CD14-positive monocyte (primary cell): ENCODE results near the gene PIAS1. TPM values are rescaled to one million over a fixed set of nuclear protein-coding genes. Genes with fewer than 3 reads are reported as not detected.

Source experiments
- DNase-seq, 3 donors: peaks; one replicate each; pipeline ENCODE4 v3.0.0-alpha.2; 2011 to 2022
- H2AFZ ChIP-seq: 2 replicates; pipeline ENCODE4 v1.6.0; 2012; ENCODE audit warnings: mild to moderate bottlenecking, low read depth, low read length, inconsistent platforms; ENCODE audit not compliant: insufficient read depth, poor library complexity, severe bottlenecking
- H3K27ac ChIP-seq, 2 donors: 1 replicate in 1 of 2; 2 replicates in 1 of 2; pipeline ENCODE4 v1.5.1; 2012 to 2013; ENCODE audit warnings: low read length in 2 of 2, control low read depth in 1 of 2, inconsistent platforms in 1 of 2, low read depth in 1 of 2, mild to moderate bottlenecking in 1 of 2
- H3K27me3 ChIP-seq, 2 donors: one replicate each; pipeline versions ENCODE4 v1.6.0 to v1.6.1; 2011 to 2013; ENCODE audit warnings: low read length in 2 of 2; ENCODE audit not compliant: control insufficient read depth in 2 of 2, insufficient read depth in 2 of 2
- H3K36me3 ChIP-seq, 2 donors: replicated peaks in 1 of 2; 1 replicate in 1 of 2; 2 replicates in 1 of 2; pipeline versions ENCODE4 v1.5.1 to v1.6.1; 2012 to 2013; ENCODE audit warnings: low read length in 2 of 2, control low read depth in 1 of 2, inconsistent platforms in 1 of 2, mild to moderate bottlenecking in 1 of 2; ENCODE audit not compliant: insufficient read depth in 2 of 2, control insufficient read depth in 1 of 2
- H3K4me1 ChIP-seq, 2 donors: 1 replicate in 1 of 2; 2 replicates in 1 of 2; pipeline versions ENCODE4 v1.5.1 to v1.6.1; 2012 to 2013; ENCODE audit warnings: low read length in 2 of 2, control low read depth in 1 of 2, inconsistent platforms in 1 of 2, mild to moderate bottlenecking in 1 of 2, moderate library complexity in 1 of 2; ENCODE audit not compliant: insufficient read depth in 2 of 2, control insufficient read depth in 1 of 2
- H3K4me2 ChIP-seq: replicated peaks from 2 replicates; pipeline ENCODE3; 2012; ENCODE audit warnings: low read length, moderate library complexity, mild to moderate bottlenecking; ENCODE audit not compliant: poor library complexity, severe bottlenecking; ENCODE audit errors: extremely low read depth
- H3K4me3 ChIP-seq, 3 experiments: fragments of 200-600 bp in 1 of 3; sonication (generic) in 1 of 3; replicated peaks in 1 of 3; 1 replicate in 2 of 3; 2 replicates in 1 of 3; pipeline ENCODE4 v1.5.1; 2011 to 2013; ENCODE audit warnings: low read length in 3 of 3, mild to moderate bottlenecking in 3 of 3, control low read depth in 2 of 3, low read depth in 2 of 3, inconsistent platforms in 1 of 3, moderate library complexity in 1 of 3
- H3K79me2 ChIP-seq: 2 replicates; pipeline ENCODE4 v1.6.0; 2012; ENCODE audit warnings: mild to moderate bottlenecking, control low read depth, inconsistent platforms, low read length, moderate library complexity; ENCODE audit not compliant: insufficient read depth
- H3K9ac ChIP-seq: 2 replicates; pipeline ENCODE4 v1.6.0; 2017; ENCODE audit warnings: low read length, mild to moderate bottlenecking; ENCODE audit not compliant: insufficient read depth, poor library complexity, severe bottlenecking
- H3K9me3 ChIP-seq, 2 donors: replicated peaks in 1 of 2; 1 replicate in 1 of 2; 2 replicates in 1 of 2; pipeline versions ENCODE4 v1.5.1 to v1.6.1; 2012 to 2013; ENCODE audit warnings: low read length in 2 of 2, control low read depth in 1 of 2; ENCODE audit not compliant: control insufficient read depth in 1 of 2, insufficient read depth in 1 of 2
- H4K20me1 ChIP-seq: 2 replicates; pipeline ENCODE4 v1.6.0; 2012; ENCODE audit warnings: mild to moderate bottlenecking, low read length, control low read depth, moderate library complexity; ENCODE audit not compliant: insufficient read depth
- H3K27ac Mint-ChIP-seq, 7 donors: one replicate each; pipeline ENCODE4 v1.8.0; 2020; ENCODE audit warnings: mild to moderate bottlenecking in 7 of 7, mixed read lengths in 7 of 7, moderate library complexity in 6 of 7, inconsistent platforms in 2 of 7
- H3K27me3 Mint-ChIP-seq, 3 donors: one replicate each; pipeline ENCODE4 v1.8.0; 2021 to 2022; ENCODE audit warnings: low read depth in 3 of 3, mild to moderate bottlenecking in 3 of 3, mixed read lengths in 3 of 3, moderate library complexity in 3 of 3, inconsistent platforms in 1 of 3
- H3K36me3 Mint-ChIP-seq, 2 donors: one replicate each; pipeline ENCODE4 v1.8.0; 2020; ENCODE audit warnings: mixed read lengths in 2 of 2, inconsistent platforms in 1 of 2, mild to moderate bottlenecking in 1 of 2
- H3K4me1 Mint-ChIP-seq: one replicate; pipeline ENCODE4 v1.8.0; 2020; ENCODE audit warnings: mild to moderate bottlenecking, mixed read lengths
- H3K4me3 Mint-ChIP-seq, 2 donors: one replicate each; pipeline ENCODE4 v1.8.0; 2020; ENCODE audit warnings: mild to moderate bottlenecking in 2 of 2, mixed read lengths in 2 of 2, moderate library complexity in 1 of 2
- H3K9me3 Mint-ChIP-seq, 7 donors: one replicate each; pipeline ENCODE4 v1.8.0; 2020 to 2022; ENCODE audit warnings: mixed read lengths in 7 of 7, mild to moderate bottlenecking in 6 of 7, moderate library complexity in 6 of 7, inconsistent platforms in 2 of 7
- WGBS: methylation state at CpG from one replicate; pipeline ENCODE4 v1.1.5; 2013; ENCODE audit warnings: missing lambda C conversion rate; ENCODE audit not compliant: insufficient coverage; 5-methylcytosine and 5-hydroxymethylcytosine counted together
- intact Hi-C, 2 donors: fragments of 100-400 bp; cut with micrococcal nuclease; formaldehyde crosslinking; loops; one replicate each; pipeline versions ENCODE4 v1.15.0 to v1.15.1; 2023
- polyA plus RNA-seq, 3 donors: library from polyadenylated mRNA; depleted of rRNA in 1 of 3; unstranded in 2 of 3; stranded (reverse) in 1 of 3; fragments of 300-500 nt in 2 of 3; fragments of >200 nt in 1 of 3; fragmentation: Illumina TruSeq in 2 of 3; gene quantifications; 1 replicate in 2 of 3; 2 replicates in 1 of 3; pipeline ENCODE4 v1.2.3, GENCODE V29; 2012 to 2021
- TF ChIP-seq, protein P1 (sequence below): fragments of 200-600 bp; IDR thresholded peaks from one replicate; pipeline ENCODE4 v1.8.0; 2022; ENCODE audit warnings: antibody characterized with exemption, mild to moderate bottlenecking

Gene PIAS1
- polyA plus RNA-seq, 3 donors = 47.3 to 109 (median 89.8) TPM

DNA sequence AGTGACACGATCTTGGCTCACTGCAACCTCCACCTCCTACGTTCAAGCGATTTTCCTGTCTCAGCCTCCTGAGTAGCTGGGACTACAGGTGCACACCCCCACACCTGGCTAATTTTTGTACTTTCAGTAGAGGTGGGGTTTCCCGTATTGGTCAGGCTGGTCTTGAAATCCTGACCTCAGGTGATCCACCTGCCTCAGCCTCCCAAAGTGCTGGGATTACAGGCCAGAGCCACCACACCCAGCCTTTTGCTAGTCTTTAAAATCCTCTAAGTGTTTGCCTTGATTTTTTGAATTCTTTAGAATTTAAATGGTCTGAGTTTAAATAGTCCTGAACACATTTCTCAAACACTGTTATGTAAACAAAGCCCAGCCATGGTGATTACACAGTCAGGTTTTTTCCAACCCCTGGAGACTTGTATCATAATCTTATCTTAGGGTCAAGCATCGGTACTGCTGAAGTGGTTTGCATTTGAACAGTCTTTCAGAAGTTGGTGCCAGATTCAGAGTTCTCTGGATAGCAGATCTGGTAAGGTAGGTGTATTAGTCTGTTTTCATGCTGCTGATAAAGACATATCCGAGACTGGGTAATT, 28.2 kb upstream of the PIAS1 start:
- peaks cover 23% of the 10 kb centered on the region for H3K4me1 Mint-ChIP-seq
- H2AFZ ChIP-seq = no peak overlapping the region
- H3K4me3 Mint-ChIP-seq = no peak overlapping the region
- intact Hi-C loops = no loop called here
- no peaks in the 10 kb centered on the region for H3K79me2 ChIP-seq
- H3K9me3 Mint-ChIP-seq = no peaks in the 10 kb centered on the region
- WGBS = no CpG with 5 or more reads among the region's 6 CpGs
- TF ChIP-seq, protein P1, sequence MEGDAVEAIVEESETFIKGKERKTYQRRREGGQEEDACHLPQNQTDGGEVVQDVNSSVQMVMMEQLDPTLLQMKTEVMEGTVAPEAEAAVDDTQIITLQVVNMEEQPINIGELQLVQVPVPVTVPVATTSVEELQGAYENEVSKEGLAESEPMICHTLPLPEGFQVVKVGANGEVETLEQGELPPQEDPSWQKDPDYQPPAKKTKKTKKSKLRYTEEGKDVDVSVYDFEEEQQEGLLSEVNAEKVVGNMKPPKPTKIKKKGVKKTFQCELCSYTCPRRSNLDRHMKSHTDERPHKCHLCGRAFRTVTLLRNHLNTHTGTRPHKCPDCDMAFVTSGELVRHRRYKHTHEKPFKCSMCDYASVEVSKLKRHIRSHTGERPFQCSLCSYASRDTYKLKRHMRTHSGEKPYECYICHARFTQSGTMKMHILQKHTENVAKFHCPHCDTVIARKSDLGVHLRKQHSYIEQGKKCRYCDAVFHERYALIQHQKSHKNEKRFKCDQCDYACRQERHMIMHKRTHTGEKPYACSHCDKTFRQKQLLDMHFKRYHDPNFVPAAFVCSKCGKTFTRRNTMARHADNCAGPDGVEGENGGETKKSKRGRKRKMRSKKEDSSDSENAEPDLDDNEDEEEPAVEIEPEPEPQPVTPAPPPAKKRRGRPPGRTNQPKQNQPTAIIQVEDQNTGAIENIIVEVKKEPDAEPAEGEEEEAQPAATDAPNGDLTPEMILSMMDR = no peak
- no peaks in the 10 kb centered on the region for H3K27me3 ChIP-seq
- H3K36me3 ChIP-seq = no peaks in the 10 kb centered on the region
- DNase-seq = no peak
- H3K36me3 Mint-ChIP-seq = no peaks in the 10 kb centered on the region
- peaks cover 3 to 4% (median 3%) of the 10 kb centered on the region in 3 donors for H3K27me3 Mint-ChIP-seq
- H3K4me2 ChIP-seq = no peak overlapping the region
- no peaks in the 10 kb centered on the region for H4K20me1 ChIP-seq
- H3K9me3 ChIP-seq = no peaks in the 10 kb centered on the region
- H3K9ac ChIP-seq = no peak overlapping the region
- H3K4me3 ChIP-seq = no peak overlapping the region
- peaks cover 2 to 3% of the 10 kb centered on the region in 2 donors for H3K4me1 ChIP-seq
- no peak overlapping the region for H3K27ac Mint-ChIP-seq
- H3K27ac ChIP-seq = no peak overlapping the region

DNA sequence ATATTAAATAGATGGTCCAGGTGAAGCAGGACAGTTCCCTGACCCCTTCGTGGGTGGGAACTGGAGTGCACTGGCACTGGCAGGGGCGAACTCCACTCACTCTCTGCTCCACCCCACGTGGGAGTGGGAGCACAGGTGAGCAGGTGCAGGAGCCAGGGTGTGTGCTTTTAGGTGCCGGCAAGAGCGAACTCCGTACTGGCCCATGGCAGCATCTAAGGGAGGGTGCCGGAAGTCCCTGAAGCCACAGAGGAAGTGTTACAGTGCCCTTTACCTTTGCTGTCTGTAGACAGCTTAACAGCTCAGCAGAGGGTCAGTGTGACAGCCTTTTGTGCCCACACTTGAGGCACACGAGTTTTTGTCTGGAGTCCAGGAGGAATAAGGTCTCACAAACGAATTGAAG, 26.7 kb upstream of the PIAS1 start:
- Mint-ChIP-seq H3K4me3 (no peak overlapping the region), H3K27ac (no peak overlapping the region), H3K4me1 (peaks cover 31% of the 10 kb centered on the region), H3K9me3 (no peaks in the 10 kb centered on the region), H3K36me3 (no peaks in the 10 kb centered on the region), H3K27me3 (peaks cover 0 to 4% (median 3%) of the 10 kb centered on the region in 3 donors)
- Histone ChIP-seq H3K4me1 (peaks cover 17 to 18% of the 10 kb centered on the region in 2 donors), H3K36me3 (no peaks in the 10 kb centered on the region), H3K27me3 (no peaks in the 10 kb centered on the region), H3K4me2 (no peak overlapping the region), H3K9ac (no peak overlapping the region), H4K20me1 (no peaks in the 10 kb centered on the region), H2AFZ (no peak overlapping the region), H3K9me3 (no peaks in the 10 kb centered on the region), H3K79me2 (no peaks in the 10 kb centered on the region), H3K4me3 (no peak overlapping the region), H3K27ac (no peak overlapping the region)
- WGBS = 89% methylated on average over 5 of the region's 9 CpGs
- TF ChIP-seq, protein P1 = no peak
- DNase-seq = no peak
- intact Hi-C loops = no loop called here
